Measurements from ENCODE around the gene GIT1. TPM values are rescaled to one million over a fixed set of nuclear protein-coding genes. Genes with fewer than 3 reads are reported as not detected.

GIT1 gene
- total and polyA plus RNA-seq, 9 of the 15 experiments (the other 6 are each of a cell fraction or from before 2014, with no cell fraction given) = 0.35 to 35.3 (median 17.1) TPM

DNA sequence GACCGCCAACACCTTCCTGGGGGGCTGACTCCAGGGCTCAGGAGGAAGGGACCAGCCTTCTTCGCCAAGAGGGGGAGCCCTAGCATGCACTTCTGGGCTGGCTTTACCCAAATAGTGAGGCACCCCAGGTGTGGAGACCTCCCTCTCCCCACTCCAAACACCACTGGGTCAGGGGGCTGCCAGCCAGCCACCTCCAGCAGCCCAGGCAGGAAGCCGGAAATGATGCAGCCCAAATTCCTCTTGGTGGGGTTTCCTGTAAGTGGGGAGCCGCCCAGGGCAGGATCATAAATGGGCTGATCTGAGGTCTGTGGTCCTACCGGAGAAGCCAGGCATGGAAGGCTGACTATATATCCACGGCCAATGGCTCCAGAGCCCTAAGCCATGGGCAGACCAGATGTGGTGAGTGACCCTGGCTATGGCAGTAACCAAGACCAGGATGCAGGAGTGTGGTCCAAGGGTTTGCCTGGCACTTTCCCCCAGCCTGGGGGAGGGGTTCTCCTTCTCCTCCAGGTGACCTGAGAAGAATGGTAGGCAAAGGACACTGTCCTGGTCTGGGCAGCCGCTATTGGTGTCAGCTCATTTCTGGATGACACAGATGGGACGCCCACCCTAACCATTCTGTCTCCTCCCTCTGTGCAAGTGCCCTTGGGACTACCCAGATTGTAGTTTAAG is 4.2 kb downstream of the GIT1 start (continued):
- TF ChIP-seq, protein P1, sequence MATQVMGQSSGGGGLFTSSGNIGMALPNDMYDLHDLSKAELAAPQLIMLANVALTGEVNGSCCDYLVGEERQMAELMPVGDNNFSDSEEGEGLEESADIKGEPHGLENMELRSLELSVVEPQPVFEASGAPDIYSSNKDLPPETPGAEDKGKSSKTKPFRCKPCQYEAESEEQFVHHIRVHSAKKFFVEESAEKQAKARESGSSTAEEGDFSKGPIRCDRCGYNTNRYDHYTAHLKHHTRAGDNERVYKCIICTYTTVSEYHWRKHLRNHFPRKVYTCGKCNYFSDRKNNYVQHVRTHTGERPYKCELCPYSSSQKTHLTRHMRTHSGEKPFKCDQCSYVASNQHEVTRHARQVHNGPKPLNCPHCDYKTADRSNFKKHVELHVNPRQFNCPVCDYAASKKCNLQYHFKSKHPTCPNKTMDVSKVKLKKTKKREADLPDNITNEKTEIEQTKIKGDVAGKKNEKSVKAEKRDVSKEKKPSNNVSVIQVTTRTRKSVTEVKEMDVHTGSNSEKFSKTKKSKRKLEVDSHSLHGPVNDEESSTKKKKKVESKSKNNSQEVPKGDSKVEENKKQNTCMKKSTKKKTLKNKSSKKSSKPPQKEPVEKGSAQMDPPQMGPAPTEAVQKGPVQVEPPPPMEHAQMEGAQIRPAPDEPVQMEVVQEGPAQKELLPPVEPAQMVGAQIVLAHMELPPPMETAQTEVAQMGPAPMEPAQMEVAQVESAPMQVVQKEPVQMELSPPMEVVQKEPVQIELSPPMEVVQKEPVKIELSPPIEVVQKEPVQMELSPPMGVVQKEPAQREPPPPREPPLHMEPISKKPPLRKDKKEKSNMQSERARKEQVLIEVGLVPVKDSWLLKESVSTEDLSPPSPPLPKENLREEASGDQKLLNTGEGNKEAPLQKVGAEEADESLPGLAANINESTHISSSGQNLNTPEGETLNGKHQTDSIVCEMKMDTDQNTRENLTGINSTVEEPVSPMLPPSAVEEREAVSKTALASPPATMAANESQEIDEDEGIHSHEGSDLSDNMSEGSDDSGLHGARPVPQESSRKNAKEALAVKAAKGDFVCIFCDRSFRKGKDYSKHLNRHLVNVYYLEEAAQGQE (IDR thresholded peaks at IDR 0.05; ENCODE audit: borderline replicate concordance) = peak; percentile 25; the same call in 1 of the 2 replicates
- TF ChIP-seq, protein P1 (CRISPR knock-in tag; IDR thresholded peaks at IDR 0.05; ENCODE audit: low read depth) = no peak

Measured in K562 (cell line).